ENCODE results near the gene PDSS2. TPM values are rescaled to one million over a fixed set of nuclear protein-coding genes. Genes with fewer than 3 reads are reported as not detected.

PDSS2 gene
- total and polyA plus RNA-seq, 2 of the 8 experiments (the other 6 are each of a cell fraction or from before 2014, with no cell fraction given): 10.7 to 16.1 TPM

GRCh38 chr6:107275330-107275865 lies 184.0 kb downstream of the PDSS2 start:
- Histone ChIP-seq H4K20me1 (replicated peaks in 1 of 2; ENCODE audit: control insufficient read depth in 1 of 2, insufficient read depth in 2 of 2, low read length in 2 of 2) (no peaks in the 10 kb centered on the region), H3K9me3 (ENCODE audit: insufficient read depth in 2 of 2, low read depth in 1 of 2, low read length in 1 of 2) (no peaks in the 10 kb centered on the region), H3K9ac (replicated peaks in 1 of 4; ENCODE audit: extremely low read depth in 1 of 4, low read depth in 3 of 4, low read length in 3 of 4) (no peak overlapping the region), H3K36me3 (ENCODE audit: control insufficient read depth in 2 of 4, insufficient read depth in 4 of 4, low read length in 3 of 4) (no peaks in the 10 kb centered on the region), H3K23ac (ENCODE audit: insufficient read length) (no peak overlapping the region), H3K27me3 (replicated peaks in 1 of 4; ENCODE audit: control insufficient read depth in 3 of 4, extremely low read depth in 1 of 4, insufficient read depth in 3 of 4, low read length in 3 of 4) (no peaks in the 10 kb centered on the region), H2BK20ac (ENCODE audit: low read length) (no peak overlapping the region), H3K79me2 (ENCODE audit: control insufficient read depth in 1 of 2, insufficient read depth in 2 of 2, low read length in 2 of 2) (no peaks in the 10 kb centered on the region; a peak in 1 of 4 replicates), H4K8ac (ENCODE audit: extremely low read depth, insufficient read depth, low read length) (no peak overlapping the region), H3K79me1 (ENCODE audit: low read depth, low read length) (no peaks in the 10 kb centered on the region), H3K4me3 (ENCODE audit: extremely low read depth in 1 of 4, insufficient read depth in 2 of 4, low read depth in 3 of 4, low read length in 4 of 4) (no peak overlapping the region), H3K14ac (ENCODE audit: insufficient read length) (no peak overlapping the region), H4K5ac (ENCODE audit: insufficient read length, low read depth, low read length) (no peak overlapping the region), H2AK5ac (ENCODE audit: low read depth, low read length) (no peak overlapping the region), H2BK120ac (replicated peaks; ENCODE audit: low read depth, low read length) (no peak overlapping the region), H3K18ac (ENCODE audit: extremely low read depth, low read length) (no peak overlapping the region), H3K4me2 (ENCODE audit: insufficient read depth in 1 of 2, low read depth in 2 of 2, low read length in 2 of 2) (no peak overlapping the region), H4K91ac (replicated peaks; ENCODE audit: insufficient read length, low read length) (no peak overlapping the region), H2AFZ (ENCODE audit: low read length) (no peak overlapping the region), H3K27ac (ENCODE audit: low read depth, low read length) (no peak overlapping the region), H2BK15ac (ENCODE audit: low read length) (no peak overlapping the region), H3K4ac (replicated peaks; ENCODE audit: insufficient read length, low read depth, low read length) (no peak overlapping the region), H3K56ac (replicated peaks; ENCODE audit: insufficient read length, low read depth, low read length) (no peak overlapping the region), H3K4me1 (replicated peaks in 1 of 4; ENCODE audit: control insufficient read depth in 3 of 4, insufficient read depth in 4 of 4, low read length in 3 of 4) (peaks cover 0 to 4% (median 0%) of the 10 kb centered on the region in 4 experiments; a peak in 2 of 7 replicates), H2BK12ac (ENCODE audit: low read depth, low read length) (no peak overlapping the region), H2BK5ac (ENCODE audit: low read depth, low read length) (no peak overlapping the region), H3K23me2 (ENCODE audit: low read depth, low read length) (no peaks in the 10 kb centered on the region)
- ChIA-PET POLR2A (ENCODE audit: partially characterized antibody) (interaction anchor here (0.8 to 1.1 kb wide), 2 partner anchors 10 to 16 kb away, joined by 3 to 4 read pairs; no protein-coding TSS in a partner anchor), CTCF (ENCODE audit: partially characterized antibody) (interaction anchor here (0.6 to 1.8 kb wide), 6 partner anchors 9 to 1465 kb away, joined by 3 to 7 read pairs (median 4); no protein-coding TSS in a partner anchor)
- FAIRE-seq: no peak
- WGBS, 2 experiments (ENCODE audit: extremely low coverage in 1 of 2, insufficient coverage in 1 of 2, insufficient read length in 1 of 2, insufficient replicate concordance in 2 of 2, low coverage in 1 of 2, low lambda C conversion rate in 2 of 2, missing lambda C conversion rate in 1 of 2): 69% methylated on average over 2 of the region's 2 CpGs; no CpG with 5 or more reads in 1 of the 2 experiments
- TF ChIP-seq USF2 (IDR thresholded peaks at IDR 0.05; ENCODE audit: low read length): peak; percentile 30; the same call in 1 of the 2 replicates
- TF ChIP-seq SP2 (IDR thresholded peaks at IDR 0.05; ENCODE audit: low read length): no peak
- no peak for TF ChIP-seq CREB1 (IDR thresholded peaks at IDR 0.05)
- TF ChIP-seq RNF2 (IDR thresholded peaks at IDR 0.05; ENCODE audit: borderline replicate concordance, low read depth, low read length, missing control alignments, poor library complexity, severe bottlenecking): no peak
- no peak for DNase-seq (ENCODE audit: low read depth in 1 of 2, low spot score in 2 of 2)
